ENCODE data around the gene FBXO27.
"Not testable (repeated sequence)": the region's sequence is repeated elsewhere in the genome, so short reads cannot be mapped to it uniquely, and the experiment has no call there.

FBXO27 gene

GRCh38 chr19:38989066-38989605 lies 43.2 kb downstream of the FBXO27 start:
- DNase-seq (ENCODE audit: low read depth in 3 of 3, low spot score in 1 of 3): no peak

GRCh38 chr19:38988627-38989026 lies 43.7 kb downstream of the FBXO27 start:
- not testable (repeated sequence) for DNase-seq (ENCODE audit: low read depth in 3 of 3, low spot score in 1 of 3)

- not testable (repeated sequence) for DNase-seq (ENCODE audit: low read depth in 3 of 3, low spot score in 1 of 3)
Observed at GRCh38 chr19:38987745-38988144, 44.6 kb downstream of the FBXO27 start.

- no peak for DNase-seq (ENCODE audit: low read depth in 3 of 3, low spot score in 1 of 3)
Observed at GRCh38 chr19:38985262-38985661, 47.1 kb downstream of the FBXO27 start.

GRCh38 chr19:38980583-38981374 lies 51.6 kb downstream of the FBXO27 start:
- DNase-seq (ENCODE audit: low read depth in 3 of 3, low spot score in 1 of 3): no peak

- no peak for DNase-seq (ENCODE audit: low read depth in 3 of 3, low spot score in 1 of 3)
Observed at GRCh38 chr19:38979812-38980211, 52.5 kb downstream of the FBXO27 start.

GRCh38 chr19:38978326-38978689 lies 54.0 kb downstream of the FBXO27 start:
- no peak for DNase-seq (ENCODE audit: low read depth in 3 of 3, low spot score in 1 of 3)

- DNase-seq (ENCODE audit: low read depth in 3 of 3, low spot score in 1 of 3): no peak
Observed at GRCh38 chr19:38977445-38978325, 54.7 kb downstream of the FBXO27 start.

- DNase-seq (ENCODE audit: low read depth in 3 of 3, low spot score in 1 of 3): no peak
Observed at GRCh38 chr19:38975861-38976271, 56.5 kb downstream of the FBXO27 start.

- no peak for DNase-seq (ENCODE audit: low read depth in 3 of 3, low spot score in 1 of 3)
Observed at GRCh38 chr19:38975214-38975860, 57.0 kb downstream of the FBXO27 start, which contains the start of gene FBXO17. TSS of gene FBXO17 (minus strand) at chr19:38975742. CDS start at chr19:38950319, 25,423 bp downstream.

GRCh38 chr19:38974624-38975213 lies 57.6 kb downstream of the FBXO27 start:
- DNase-seq (ENCODE audit: low read depth in 3 of 3, low spot score in 1 of 3): no peak
